Smooth muscle cell (in vitro differentiated cells): Measurements from ENCODE around the gene CCDC126. TPM values are rescaled to one million over a fixed set of nuclear protein-coding genes. Genes with fewer than 3 reads are reported as not detected.
A peak's percentile ranks its signal among the peaks of the same experiment; 100 is the strongest.

Experiments
- DNase-seq: peaks from one replicate; lab custom pipeline; 2025; ENCODE audit not compliant: unreplicated experiment; lab: John Stamatoyannopoulos, UW
- H2AFZ ChIP-seq: fragments of 200-600 bp; sonication (generic); 2 replicates; pipeline ENCODE4 v1.6.0; 2016; ENCODE audit warnings: antibody characterized with exemption, low read depth, mild to moderate bottlenecking
- H3F3A ChIP-seq: fragments of 200-600 bp; sonication (generic); 2 replicates; pipeline ENCODE4 v1.6.0; 2017; ENCODE audit warnings: antibody characterized with exemption, low read depth
- H3K27ac ChIP-seq: fragments of 200-600 bp; sonication (generic); 2 replicates; pipeline ENCODE4 v1.5.1; 2016; ENCODE audit warnings: low read depth, mild to moderate bottlenecking
- H3K27me3 ChIP-seq: fragments of 200-600 bp; sonication (generic); 2 replicates; pipeline ENCODE4 v1.6.1; 2016; ENCODE audit warnings: low read depth, mild to moderate bottlenecking
- H3K36me3 ChIP-seq: fragments of 200-600 bp; sonication (generic); 2 replicates; pipeline ENCODE4 v1.5.1; 2016; ENCODE audit warnings: low read depth
- H3K4me1 ChIP-seq: fragments of 200-600 bp; sonication (generic); 2 replicates; pipeline ENCODE4 v1.5.1; 2016; ENCODE audit warnings: low read depth
- H3K4me2 ChIP-seq: fragments of 200-600 bp; sonication (generic); 2 replicates; pipeline ENCODE4 v1.6.0; 2016; ENCODE audit warnings: mild to moderate bottlenecking
- H3K4me3 ChIP-seq: fragments of 200-600 bp; sonication (generic); 2 replicates; pipeline ENCODE4 v1.5.1; 2016; ENCODE audit warnings: mild to moderate bottlenecking
- H3K79me2 ChIP-seq: fragments of 200-600 bp; sonication (generic); 2 replicates; pipeline ENCODE4 v1.6.0; 2016; ENCODE audit warnings: low read depth, mild to moderate bottlenecking
- H3K9ac ChIP-seq: fragments of 200-600 bp; sonication (generic); 2 replicates; pipeline ENCODE4 v1.6.0; 2016; ENCODE audit warnings: low read depth
- H3K9me3 ChIP-seq: fragments of 200-600 bp; sonication (generic); replicated peaks from 2 replicates; pipeline ENCODE4 v1.5.1; 2016; ENCODE audit warnings: low read depth
- H4K20me1 ChIP-seq: fragments of 200-600 bp; sonication (generic); 2 replicates; pipeline ENCODE4 v1.6.0; 2016; ENCODE audit warnings: low read depth
- WGBS: methylation state at CpG from one replicate; pipeline ENCODE4 v1.1.7; 2016; ENCODE audit warnings: low lambda C conversion rate; 5-methylcytosine and 5-hydroxymethylcytosine counted together
- polyA plus RNA-seq: library from polyadenylated mRNA; unstranded; fragments of >200 nt; fragmentation: Nextera tagmentation; extraction: Ambion mirVana; gene quantifications from 2 replicates; pipeline ENCODE4 v1.2.1, GENCODE V29; 2016
- total RNA-seq: library from RNA; depleted of rRNA; stranded (reverse); fragments of >200 nt; gene quantifications from 2 replicates; pipeline ENCODE4 v1.2.3, GENCODE V29; 2014
- TF ChIP-seq, protein P1 (sequence below): fragments of 200-600 bp; sonication (generic); IDR thresholded peaks from 2 replicates; pipeline ENCODE4 v1.5.1; 2017; ENCODE audit warnings: borderline replicate concordance, mild to moderate bottlenecking, antibody characterized with exemption; ENCODE audit not compliant: insufficient read depth, poor library complexity, severe bottlenecking

CCDC126 gene
- total and polyA plus RNA-seq, 2 experiments from 2014 or later: 9.5 to 23.2 TPM

DNA sequence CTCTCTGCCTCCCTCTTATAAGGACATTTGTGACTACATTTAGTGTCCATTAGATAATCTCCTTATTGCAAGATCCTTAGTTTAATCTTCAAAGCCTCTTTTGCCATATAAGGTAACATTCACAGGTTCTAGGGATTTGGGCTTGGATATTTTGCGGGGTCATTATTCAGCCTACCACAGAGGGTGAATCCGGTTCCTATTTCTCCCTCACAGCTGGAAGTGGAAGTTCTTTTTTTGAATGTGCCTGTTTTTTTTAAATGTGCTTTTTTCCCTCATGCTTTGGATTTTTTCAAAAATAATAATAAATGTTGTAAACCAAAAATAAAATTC lies 65.8 kb downstream of the CCDC126 start:
- Histone ChIP-seq H3K79me2 (no peaks in the 10 kb centered on the region), H3K4me2 (no peak overlapping the region), H3K27ac (no peak overlapping the region), H2AFZ (no peak overlapping the region), H3K9ac (no peak overlapping the region), H3K27me3 (no peaks in the 10 kb centered on the region), H3K36me3 (no peaks in the 10 kb centered on the region), H3K4me1 (no peaks in the 10 kb centered on the region), H3F3A (no peaks in the 10 kb centered on the region), H3K4me3 (no peak overlapping the region), H4K20me1 (no peaks in the 10 kb centered on the region), H3K9me3 (no peaks in the 10 kb centered on the region)
- 62% methylated on average over 2 of the region's 2 CpGs for WGBS
- DNase-seq: no peak
- TF ChIP-seq, protein P1, sequence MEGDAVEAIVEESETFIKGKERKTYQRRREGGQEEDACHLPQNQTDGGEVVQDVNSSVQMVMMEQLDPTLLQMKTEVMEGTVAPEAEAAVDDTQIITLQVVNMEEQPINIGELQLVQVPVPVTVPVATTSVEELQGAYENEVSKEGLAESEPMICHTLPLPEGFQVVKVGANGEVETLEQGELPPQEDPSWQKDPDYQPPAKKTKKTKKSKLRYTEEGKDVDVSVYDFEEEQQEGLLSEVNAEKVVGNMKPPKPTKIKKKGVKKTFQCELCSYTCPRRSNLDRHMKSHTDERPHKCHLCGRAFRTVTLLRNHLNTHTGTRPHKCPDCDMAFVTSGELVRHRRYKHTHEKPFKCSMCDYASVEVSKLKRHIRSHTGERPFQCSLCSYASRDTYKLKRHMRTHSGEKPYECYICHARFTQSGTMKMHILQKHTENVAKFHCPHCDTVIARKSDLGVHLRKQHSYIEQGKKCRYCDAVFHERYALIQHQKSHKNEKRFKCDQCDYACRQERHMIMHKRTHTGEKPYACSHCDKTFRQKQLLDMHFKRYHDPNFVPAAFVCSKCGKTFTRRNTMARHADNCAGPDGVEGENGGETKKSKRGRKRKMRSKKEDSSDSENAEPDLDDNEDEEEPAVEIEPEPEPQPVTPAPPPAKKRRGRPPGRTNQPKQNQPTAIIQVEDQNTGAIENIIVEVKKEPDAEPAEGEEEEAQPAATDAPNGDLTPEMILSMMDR: no peak

DNA sequence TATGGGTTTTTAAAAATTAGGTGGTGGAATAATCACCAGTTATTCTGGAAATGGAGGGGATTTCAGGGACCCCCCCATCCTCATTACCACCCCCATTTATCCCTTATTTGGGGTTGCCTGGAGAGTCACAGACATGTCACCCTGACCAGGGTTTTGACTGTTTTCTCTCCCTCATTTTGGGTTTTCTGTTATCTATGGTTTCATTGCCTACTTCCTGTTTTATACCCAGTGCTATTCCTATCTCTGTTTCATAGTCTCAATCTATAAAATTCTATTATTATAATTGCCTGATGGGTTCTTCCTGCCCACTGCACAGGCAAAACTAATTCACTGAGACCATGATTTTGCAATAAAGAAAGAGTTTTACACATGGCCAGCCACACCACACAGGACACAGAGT lies 66.9 kb downstream of the CCDC126 start:
- H3K4me2 ChIP-seq: no peak overlapping the region
- TF ChIP-seq, protein P1: no peak
- no peaks in the 10 kb centered on the region for H3K27me3 ChIP-seq
- DNase-seq: no peak
- no peak overlapping the region for H2AFZ ChIP-seq
- H3K9me3 ChIP-seq: no peaks in the 10 kb centered on the region
- H3K9ac ChIP-seq: no peak overlapping the region
- H3K27ac ChIP-seq: no peak overlapping the region
- H4K20me1 ChIP-seq: no peaks in the 10 kb centered on the region
- H3K4me1 ChIP-seq: no peaks in the 10 kb centered on the region
- H3K4me3 ChIP-seq: no peak overlapping the region
- H3F3A ChIP-seq: no peaks in the 10 kb centered on the region
- no peaks in the 10 kb centered on the region for H3K79me2 ChIP-seq
- no peaks in the 10 kb centered on the region for H3K36me3 ChIP-seq

DNA sequence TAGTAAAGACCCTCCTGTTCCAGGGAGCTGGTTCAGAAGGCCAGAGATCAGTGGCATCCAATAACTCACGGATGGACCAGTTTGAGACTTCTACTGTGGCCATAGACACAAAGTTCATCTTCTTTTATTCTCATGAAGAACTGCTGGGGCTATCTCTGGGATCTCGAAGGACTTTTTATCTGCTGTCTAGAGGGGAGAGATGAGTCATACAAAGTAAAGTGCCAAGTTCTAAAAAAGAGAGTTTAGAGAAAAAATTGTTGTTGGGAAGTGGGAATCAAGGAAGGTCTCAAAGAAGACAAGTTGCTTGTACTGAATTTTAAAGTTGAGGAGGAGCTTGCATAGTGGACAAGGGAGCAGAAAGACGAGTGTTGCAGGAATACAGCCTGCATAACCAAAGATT lies 74.9 kb downstream of the CCDC126 start:
- no peak overlapping the region for H3K27ac ChIP-seq
- TF ChIP-seq, protein P1: no peak
- no peaks in the 10 kb centered on the region for H3K36me3 ChIP-seq
- H3K4me3 ChIP-seq: no peak overlapping the region
- no peaks in the 10 kb centered on the region for H3K27me3 ChIP-seq
- H3K4me1 ChIP-seq: no peaks in the 10 kb centered on the region
- no peaks in the 10 kb centered on the region for H3F3A ChIP-seq
- DNase-seq: no peak
- WGBS: 71% methylated on average over 3 of the region's 3 CpGs
- no peak overlapping the region for H3K9ac ChIP-seq
- H3K9me3 ChIP-seq: no peaks in the 10 kb centered on the region
- no peak overlapping the region for H2AFZ ChIP-seq
- H3K79me2 ChIP-seq: no peaks in the 10 kb centered on the region
- no peaks in the 10 kb centered on the region for H4K20me1 ChIP-seq
- H3K4me2 ChIP-seq: no peak overlapping the region

DNA sequence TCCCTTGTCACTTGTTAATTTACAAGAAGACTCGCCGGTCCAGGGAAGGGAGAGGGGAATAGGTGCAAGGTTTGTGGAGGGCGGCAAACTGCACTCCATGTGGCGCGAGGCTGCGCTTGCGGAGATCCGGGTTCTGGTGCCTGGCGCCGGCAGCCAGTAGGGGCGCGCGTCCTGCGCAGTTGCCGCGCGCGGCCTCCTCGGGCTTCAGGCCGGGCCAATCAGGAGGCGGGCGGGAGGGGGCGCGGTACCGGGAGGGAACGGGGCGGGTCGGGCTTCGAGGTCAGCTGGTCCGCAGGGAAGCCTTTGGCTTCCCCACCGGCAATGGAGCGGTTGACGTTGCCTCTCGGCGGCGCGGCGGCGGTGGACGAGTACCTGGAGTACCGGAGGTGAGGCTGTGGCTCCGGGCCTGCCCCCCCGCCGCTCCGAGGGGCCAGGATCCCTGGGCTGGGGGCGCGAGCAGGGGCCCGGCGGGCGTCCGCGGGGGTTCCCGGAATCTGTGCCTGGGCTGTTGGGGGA lies 82.8 kb downstream of the CCDC126 start, which contains the start of gene FAM221A:
TSS of gene FAM221A (plus strand) at position 302 of the 516 bp plus-strand sequence. CDS start at position 322, 20 bp downstream.
- Histone ChIP-seq H3F3A (no peaks in the 10 kb centered on the region), H3K36me3 (no peaks in the 10 kb centered on the region), H3K27me3 (no peaks in the 10 kb centered on the region), H3K79me2 (no peaks in the 10 kb centered on the region), H3K4me3 (peak within 1 kb of the TSS; percentile 62), H3K9me3 (no peaks in the 10 kb centered on the region), H2AFZ (peak within 1 kb of the TSS; percentile 84), H4K20me1 (no peaks in the 10 kb centered on the region), H3K9ac (no peak within 1 kb of the TSS), H3K4me2 (peak within 1 kb of the TSS; percentile 94), H3K27ac (no peak within 1 kb of the TSS), H3K4me1 (no peaks in the 10 kb centered on the region)
- TF ChIP-seq, protein P1: peak; percentile 64
- WGBS: under 1% methylated on average over 38 of the region's 53 CpGs
- peak; percentile 25 for DNase-seq
